ENCODE data around the gene IRF2BPL.

DNA sequence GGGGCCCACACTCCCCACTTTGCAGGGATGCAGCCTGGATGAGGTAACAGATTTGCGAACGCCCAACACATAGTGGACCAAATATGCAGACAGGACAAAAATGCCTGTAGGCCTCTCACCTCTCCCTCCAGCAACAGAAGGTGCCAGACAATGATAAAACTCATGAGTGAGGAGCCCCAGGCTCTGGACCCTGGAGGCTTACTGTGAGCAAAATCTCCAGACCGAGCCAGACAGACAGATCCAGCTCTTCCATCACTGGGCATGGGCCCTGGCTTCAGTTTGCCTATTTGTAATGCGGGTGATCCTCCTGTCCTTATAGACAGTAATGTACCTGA lies 42.3 kb downstream of the IRF2BPL start:
- TF ChIP-seq, protein P1, sequence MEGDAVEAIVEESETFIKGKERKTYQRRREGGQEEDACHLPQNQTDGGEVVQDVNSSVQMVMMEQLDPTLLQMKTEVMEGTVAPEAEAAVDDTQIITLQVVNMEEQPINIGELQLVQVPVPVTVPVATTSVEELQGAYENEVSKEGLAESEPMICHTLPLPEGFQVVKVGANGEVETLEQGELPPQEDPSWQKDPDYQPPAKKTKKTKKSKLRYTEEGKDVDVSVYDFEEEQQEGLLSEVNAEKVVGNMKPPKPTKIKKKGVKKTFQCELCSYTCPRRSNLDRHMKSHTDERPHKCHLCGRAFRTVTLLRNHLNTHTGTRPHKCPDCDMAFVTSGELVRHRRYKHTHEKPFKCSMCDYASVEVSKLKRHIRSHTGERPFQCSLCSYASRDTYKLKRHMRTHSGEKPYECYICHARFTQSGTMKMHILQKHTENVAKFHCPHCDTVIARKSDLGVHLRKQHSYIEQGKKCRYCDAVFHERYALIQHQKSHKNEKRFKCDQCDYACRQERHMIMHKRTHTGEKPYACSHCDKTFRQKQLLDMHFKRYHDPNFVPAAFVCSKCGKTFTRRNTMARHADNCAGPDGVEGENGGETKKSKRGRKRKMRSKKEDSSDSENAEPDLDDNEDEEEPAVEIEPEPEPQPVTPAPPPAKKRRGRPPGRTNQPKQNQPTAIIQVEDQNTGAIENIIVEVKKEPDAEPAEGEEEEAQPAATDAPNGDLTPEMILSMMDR (IDR thresholded peaks at IDR 0.05), result no peak
- TF ChIP-seq POLR2A (IDR thresholded peaks at IDR 0.05), result no peak
